GM12872 (cell line): ENCODE data around the gene FRMD4B.

Source experiments
- TF ChIP-seq, protein P1 (sequence below): IDR thresholded peaks from 3 replicates; pipeline ENCODE4 v1.5.1; 2011; ENCODE audit warnings: low read depth, mild to moderate bottlenecking, low read length, moderate library complexity; ENCODE audit not compliant: insufficient read depth

The FRMD4B gene

DNA sequence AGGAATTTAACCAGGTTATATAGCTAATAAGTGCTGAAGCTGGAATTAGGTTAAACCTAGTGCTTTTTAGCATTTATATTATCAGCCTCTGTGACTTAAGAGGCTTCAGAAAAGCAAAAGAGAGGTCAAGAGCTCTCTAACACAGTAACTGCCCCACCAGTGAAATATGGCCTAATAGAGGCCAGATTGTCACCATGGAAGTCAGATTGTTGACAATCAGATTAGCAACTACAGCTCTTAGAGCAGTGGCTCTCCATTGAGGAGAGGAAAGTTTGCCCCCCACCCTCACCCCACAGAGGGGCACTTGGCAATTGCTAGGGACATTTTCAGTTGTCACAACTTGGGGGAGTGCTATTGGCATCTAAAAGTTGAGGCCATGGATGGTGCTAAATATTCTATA is 240.2 kb downstream of the FRMD4B start:
- TF ChIP-seq, protein P1, sequence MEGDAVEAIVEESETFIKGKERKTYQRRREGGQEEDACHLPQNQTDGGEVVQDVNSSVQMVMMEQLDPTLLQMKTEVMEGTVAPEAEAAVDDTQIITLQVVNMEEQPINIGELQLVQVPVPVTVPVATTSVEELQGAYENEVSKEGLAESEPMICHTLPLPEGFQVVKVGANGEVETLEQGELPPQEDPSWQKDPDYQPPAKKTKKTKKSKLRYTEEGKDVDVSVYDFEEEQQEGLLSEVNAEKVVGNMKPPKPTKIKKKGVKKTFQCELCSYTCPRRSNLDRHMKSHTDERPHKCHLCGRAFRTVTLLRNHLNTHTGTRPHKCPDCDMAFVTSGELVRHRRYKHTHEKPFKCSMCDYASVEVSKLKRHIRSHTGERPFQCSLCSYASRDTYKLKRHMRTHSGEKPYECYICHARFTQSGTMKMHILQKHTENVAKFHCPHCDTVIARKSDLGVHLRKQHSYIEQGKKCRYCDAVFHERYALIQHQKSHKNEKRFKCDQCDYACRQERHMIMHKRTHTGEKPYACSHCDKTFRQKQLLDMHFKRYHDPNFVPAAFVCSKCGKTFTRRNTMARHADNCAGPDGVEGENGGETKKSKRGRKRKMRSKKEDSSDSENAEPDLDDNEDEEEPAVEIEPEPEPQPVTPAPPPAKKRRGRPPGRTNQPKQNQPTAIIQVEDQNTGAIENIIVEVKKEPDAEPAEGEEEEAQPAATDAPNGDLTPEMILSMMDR = no peak

DNA sequence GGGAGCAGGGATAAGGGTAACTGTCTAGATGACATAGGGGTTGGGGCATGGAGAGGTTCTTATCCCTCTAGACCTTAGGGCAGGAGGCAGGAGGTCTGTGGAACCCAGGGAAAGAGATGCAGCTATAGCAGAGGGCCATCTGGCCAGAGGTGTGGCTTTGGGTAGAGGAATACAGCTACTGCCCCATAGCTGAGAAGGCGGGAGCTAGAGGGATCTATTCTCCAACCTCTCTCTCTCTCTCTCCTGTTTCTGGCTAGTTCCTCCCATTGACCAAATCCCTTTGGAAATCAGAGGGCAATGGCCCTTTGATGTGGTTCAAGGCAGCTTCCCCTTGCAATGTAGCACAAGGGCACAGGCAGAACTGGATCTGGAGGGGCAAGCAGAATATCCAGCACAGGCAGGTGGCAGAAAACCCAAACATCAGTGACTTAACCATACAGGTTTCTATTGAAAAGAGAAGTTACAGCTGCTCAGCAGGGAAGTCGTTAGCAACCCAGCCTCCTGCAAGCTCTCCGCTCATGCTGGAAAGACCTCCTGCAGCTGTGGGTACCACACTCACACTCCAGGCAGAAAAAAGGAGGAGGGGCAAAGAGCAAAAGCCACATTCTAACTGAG is 241.2 kb downstream of the FRMD4B start:
- TF ChIP-seq, protein P1 = no peak

DNA sequence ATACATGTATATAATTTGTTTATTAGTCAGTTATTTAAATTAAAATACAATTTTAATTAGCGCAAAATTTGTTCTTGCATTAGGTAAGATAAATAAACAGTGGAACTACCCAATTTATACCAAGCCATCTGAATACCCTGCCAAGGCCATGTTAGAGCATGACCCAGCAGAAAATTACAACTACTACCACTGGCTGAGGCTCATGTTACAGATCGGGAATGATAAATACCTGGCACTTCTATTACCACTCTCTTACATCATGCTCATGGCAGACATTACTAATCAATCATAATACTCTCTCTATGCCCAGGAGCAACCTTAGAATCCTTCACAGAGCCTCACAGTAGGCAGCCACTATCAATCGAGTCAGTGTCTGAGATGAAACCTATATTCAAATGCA is 242.3 kb downstream of the FRMD4B start:
- TF ChIP-seq, protein P1 = no peak

DNA sequence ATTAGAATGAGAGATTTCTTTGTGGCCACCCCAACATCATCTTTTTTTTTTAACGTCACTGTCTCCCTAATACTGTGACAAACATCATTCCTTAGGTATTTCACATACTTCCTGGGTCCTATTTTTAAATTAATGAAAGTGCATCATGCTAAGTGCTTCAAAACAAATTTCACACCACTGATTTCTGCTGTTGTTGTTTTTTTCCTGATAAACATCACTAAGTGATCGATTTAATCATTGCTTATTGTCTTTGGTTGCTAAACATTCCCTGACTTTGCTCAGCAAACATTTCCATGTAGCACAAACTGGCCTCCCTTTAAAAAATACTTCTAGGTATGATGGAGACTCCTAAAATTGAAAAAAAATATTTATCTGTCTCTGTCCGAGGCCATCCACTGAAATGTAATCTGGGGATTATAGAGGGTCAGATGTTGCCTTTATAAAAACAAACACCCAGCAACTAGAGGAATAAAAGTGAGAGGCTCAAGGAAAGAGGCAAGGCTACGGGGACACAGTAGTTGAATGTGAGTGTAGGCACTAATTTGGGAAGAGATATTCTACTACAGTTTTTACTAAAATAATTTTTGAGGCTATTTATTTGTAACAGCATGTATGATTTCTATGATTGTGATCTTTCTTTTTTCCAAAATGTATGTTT is 243.0 kb downstream of the FRMD4B start:
- TF ChIP-seq, protein P1 = no peak

DNA sequence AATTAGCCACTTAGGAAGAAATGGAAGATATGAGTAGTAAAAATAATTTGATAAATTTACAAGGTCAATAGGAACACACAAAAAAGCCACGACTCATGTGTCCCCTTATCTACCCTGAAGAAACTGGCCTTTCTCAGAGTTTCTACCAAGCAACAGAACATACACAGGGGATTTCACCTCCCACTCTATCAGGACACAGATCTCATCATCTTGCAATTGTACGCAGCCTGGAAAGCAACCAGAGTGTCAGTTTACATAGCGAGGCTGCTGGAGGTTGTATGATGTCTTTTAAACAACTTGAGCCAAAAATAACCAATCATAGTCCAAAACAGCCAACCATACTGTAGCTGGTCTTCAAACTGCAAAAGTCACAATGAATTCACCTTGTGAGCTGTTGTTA is 243.8 kb downstream of the FRMD4B start:
- TF ChIP-seq, protein P1 = no peak

DNA sequence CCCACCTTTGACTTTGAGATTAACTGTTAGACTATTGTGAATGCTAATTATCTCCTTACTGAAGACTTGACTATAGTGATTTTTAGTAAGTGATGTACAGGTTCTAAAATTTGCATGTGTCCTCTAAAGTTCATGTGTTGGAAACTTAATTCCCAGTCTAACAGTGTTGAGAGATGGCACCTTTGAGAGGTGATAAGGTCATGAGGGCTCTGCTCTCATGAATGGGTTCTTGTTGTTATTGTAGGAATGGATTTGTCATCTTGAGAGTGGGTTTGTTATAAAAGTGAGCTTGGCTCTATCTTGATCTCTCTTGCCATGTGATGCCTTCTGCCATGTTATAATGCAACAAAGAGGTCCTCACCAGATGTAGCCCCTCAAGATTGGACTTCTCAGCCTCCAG is 244.6 kb downstream of the FRMD4B start:
- TF ChIP-seq, protein P1 = no peak

DNA sequence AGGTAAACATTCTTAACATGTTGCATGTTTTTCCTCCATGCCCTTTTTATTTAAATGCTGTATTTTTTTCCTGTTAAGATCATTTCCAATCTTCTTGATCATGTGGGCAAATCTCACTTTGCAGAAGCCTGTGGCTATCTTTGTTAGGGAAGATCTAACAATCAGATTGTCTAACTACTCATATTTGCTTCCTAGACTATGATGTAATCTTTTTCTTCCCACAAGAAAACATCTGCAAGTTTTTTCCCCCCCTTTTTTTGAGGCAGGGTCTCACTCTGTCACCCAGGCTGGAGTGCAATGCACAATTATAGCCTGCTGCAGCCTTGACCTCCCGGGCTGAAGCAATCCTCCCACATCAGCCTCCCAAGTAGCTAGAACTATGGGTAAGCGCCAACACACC is 248.5 kb downstream of the FRMD4B start:
- TF ChIP-seq, protein P1 = no peak
